Muscle layer of colon (tissue), 2 donors: Measurements from ENCODE around the gene SYCE3.
A peak's percentile ranks its signal among the peaks of the same experiment; 100 is the strongest.

Source experiments
- H3K27ac ChIP-seq: one replicate; pipeline ENCODE4 v1.7.0; 2013; ENCODE audit warnings: low read depth, mild to moderate bottlenecking, low read length, moderate library complexity
- H3K27me3 ChIP-seq, 2 donors: one replicate each; pipeline ENCODE4 v1.7.0; 2013; ENCODE audit warnings: low read length in 2 of 2, mild to moderate bottlenecking in 2 of 2; ENCODE audit not compliant: insufficient read depth in 2 of 2, control insufficient read depth in 1 of 2
- H3K36me3 ChIP-seq: one replicate; pipeline ENCODE4 v1.7.0; 2013; ENCODE audit warnings: mild to moderate bottlenecking, low read length; ENCODE audit not compliant: insufficient read depth
- H3K4me1 ChIP-seq: one replicate; pipeline ENCODE4 v1.7.0; 2013; ENCODE audit warnings: mild to moderate bottlenecking, low read length; ENCODE audit not compliant: insufficient read depth
- H3K4me3 ChIP-seq, 2 donors: one replicate each; pipeline ENCODE4 v1.7.0; 2013; ENCODE audit warnings: low read length in 2 of 2, low read depth in 1 of 2, mild to moderate bottlenecking in 1 of 2, moderate library complexity in 1 of 2
- H3K9ac ChIP-seq: one replicate; pipeline ENCODE4 v1.7.0; 2013; ENCODE audit warnings: low read length
- H3K9me3 ChIP-seq: one replicate; pipeline ENCODE4 v1.7.0; 2013; ENCODE audit warnings: mild to moderate bottlenecking, low read length
- donor health status: abdominal sarcoma.
- donor health status: Adenocarcinoma of cecum.

Gene SYCE3

DNA sequence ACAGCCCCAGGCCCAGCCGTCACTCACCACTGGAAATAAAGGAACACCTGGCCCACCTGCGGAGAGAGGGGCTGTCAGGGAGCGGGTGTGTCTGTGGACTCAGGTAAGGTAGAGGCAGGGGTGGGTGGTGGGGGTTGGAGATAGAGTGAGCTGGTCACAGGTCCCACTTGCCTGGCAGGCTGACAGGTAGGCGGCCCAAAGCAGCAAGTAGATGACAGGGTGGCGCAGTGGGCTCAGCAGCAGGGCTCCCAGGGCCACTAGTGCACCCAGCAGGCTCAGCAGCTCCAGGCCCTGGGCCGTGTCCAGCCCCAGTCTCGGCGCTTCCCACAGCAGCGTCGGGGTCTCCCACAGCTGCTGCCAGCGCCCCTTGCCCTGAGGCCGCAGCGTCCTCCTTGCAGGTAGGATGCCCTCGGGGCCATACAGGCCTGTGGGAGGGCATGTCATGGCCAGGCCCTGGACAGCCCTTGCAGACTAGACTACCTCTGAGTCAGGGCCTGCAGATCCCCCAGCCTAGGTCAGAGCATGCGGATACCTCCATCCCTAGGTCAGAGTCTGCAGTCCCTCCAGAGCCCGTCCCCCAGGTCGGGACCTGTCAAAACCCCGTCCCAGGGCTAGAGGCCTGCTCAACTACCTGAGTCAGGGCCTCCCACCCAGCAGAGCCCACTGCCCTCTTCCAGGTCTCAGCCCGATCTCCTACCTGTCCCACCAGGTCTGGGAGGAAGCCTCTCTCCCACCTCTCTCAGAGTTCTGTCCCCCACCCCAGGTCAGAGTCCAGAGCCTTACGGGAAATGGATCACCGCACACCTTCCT is 55.9 kb downstream of the SYCE3 start:
- H3K36me3 ChIP-seq, result peaks cover 21% of the 10 kb centered on the region
- peak overlapping the region; percentile 93 for H3K9ac ChIP-seq

DNA sequence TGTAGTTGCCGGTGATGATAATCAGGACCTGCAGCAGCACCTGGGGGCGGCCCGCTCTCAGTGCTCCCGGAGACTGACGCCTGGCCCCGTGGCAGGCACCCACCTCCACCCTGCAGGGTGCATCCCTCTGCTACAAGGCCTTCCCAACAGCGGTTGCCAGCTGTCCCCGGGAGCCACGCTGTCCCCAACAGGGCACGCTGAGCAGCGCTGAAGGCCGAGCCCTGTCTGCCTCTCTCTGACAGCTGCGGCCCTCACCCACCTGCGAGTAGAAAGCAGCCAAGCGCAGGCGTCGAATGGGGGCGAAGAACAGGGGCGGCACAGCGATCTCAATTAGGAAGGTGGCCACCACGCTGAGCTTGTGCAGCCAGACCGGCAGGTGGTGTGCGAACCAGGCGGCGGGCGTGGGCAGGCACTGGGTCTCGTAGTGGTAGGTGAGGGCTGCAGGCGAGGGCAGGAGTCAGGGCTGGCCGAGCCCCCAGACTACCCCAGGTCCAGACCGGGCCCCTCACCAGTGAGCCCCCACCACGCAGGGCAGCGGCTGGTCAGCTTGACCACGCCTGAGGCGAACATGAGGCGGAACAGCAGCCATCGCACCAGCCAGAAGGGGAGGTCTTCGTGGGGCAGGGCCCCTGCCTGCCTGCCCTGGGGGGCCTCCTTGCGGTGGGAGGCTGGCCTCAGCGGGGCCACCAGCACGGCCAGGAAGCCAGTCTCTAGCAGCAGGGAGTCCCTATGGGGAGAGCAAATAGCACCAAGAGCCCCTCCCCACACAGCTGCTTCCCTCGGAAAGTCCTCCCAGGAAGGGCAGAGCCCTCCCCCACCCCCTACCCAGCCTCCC is 56.7 kb downstream of the SYCE3 start:
- Histone ChIP-seq H3K9ac (peak overlapping the region; percentile 93), H3K36me3 (peaks cover 21% of the 10 kb centered on the region), H3K27ac (no peak overlapping the region)

More for the DNA sequence above, 55.9 kb downstream of the SYCE3 start:
- H3K9me3 ChIP-seq, result no peaks in the 10 kb centered on the region
- no peaks in the 10 kb centered on the region for H3K27me3 ChIP-seq
- peak overlapping the region; percentile 96 to 99 for H3K4me3 ChIP-seq
- H3K4me1 ChIP-seq, result peaks cover 22% of the 10 kb centered on the region
- peak overlapping the region; percentile 87 for H3K27ac ChIP-seq

DNA sequence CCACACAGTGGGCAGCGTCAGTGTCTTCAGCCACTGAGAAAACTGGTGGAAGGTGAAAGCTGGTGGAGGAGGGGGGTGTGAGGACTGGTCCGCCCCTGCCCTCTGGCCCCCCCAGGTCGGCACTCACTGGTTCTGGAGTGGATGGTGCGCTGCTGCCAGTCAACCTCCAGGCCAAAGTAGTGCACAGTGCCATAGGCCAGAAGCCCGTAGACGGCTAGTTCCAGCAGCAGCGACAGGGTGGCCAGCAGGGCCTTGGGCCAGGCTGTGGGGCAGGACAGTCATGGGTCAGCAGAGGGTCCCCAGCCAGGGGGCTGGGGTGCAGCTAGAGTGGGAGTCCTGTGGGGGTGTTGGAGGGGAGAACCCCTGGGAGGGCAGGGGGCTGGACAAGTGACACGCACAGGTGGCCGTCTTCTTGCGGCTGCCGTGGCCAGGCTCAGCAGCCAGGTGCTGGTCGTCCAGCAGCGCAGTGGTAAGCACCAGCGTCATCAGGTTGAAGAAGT is 57.4 kb downstream of the SYCE3 start:
- Histone ChIP-seq H3K4me3 (no peak overlapping the region), H3K9ac (no peak overlapping the region), H3K27ac (no peak overlapping the region), H3K36me3 (peaks cover 21% of the 10 kb centered on the region), H3K27me3 (no peaks in the 10 kb centered on the region), H3K4me1 (peaks cover 22% of the 10 kb centered on the region), H3K9me3 (no peaks in the 10 kb centered on the region)

More for the DNA sequence above, 56.7 kb downstream of the SYCE3 start:
- H3K27me3 ChIP-seq, result no peaks in the 10 kb centered on the region
- H3K4me3 ChIP-seq, result peak overlapping the region; percentile 96 to 99
- no peaks in the 10 kb centered on the region for H3K9me3 ChIP-seq
- H3K4me1 ChIP-seq, result peaks cover 22% of the 10 kb centered on the region

DNA sequence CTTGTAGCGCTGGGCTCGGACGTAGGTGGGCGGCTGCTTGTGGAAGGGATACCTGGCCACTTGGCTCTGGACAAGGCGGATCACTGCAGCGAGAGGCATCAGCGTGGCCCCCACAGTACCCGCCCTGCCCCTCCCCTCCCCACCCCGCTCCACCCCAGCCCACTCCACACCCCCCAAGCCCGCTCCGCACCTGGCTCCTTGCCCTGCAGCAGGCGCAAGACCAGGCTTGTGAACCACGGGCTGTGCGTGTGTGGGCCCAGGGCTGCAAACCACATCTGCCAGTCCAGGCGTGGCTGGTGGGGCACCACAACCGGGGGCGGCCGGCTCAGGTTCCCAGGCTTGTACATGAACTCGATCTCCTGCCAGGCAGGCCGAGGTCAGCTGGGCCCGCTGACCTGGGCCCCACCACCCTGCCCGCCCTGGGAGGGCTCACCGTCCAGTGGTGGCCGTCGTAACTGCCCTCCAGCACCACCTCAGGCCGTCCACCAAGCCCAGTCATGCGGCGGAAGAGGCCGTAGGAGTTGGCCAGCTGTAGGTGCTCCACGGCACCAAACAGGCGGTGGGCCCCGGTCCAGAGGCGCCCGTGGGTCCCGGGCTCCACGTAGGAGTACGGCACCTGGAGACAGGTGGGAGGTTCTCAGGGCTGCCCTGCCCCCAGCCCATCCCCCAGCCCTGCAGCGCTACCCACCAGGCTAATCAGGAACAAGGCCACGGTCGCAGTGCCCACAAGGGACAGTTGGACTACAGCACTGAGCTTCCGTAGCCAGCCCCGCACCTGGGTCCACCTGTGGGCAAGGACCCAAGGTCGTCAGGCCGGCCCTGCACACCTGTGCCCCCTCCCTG is 58.1 kb downstream of the SYCE3 start:
- no peaks in the 10 kb centered on the region for H3K27me3 ChIP-seq
- no peak overlapping the region for H3K9ac ChIP-seq
- H3K36me3 ChIP-seq, result peaks cover 21% of the 10 kb centered on the region
- no peaks in the 10 kb centered on the region for H3K9me3 ChIP-seq
- no peak overlapping the region for H3K27ac ChIP-seq
- peaks cover 22% of the 10 kb centered on the region for H3K4me1 ChIP-seq
- H3K4me3 ChIP-seq, result no peak overlapping the region

DNA sequence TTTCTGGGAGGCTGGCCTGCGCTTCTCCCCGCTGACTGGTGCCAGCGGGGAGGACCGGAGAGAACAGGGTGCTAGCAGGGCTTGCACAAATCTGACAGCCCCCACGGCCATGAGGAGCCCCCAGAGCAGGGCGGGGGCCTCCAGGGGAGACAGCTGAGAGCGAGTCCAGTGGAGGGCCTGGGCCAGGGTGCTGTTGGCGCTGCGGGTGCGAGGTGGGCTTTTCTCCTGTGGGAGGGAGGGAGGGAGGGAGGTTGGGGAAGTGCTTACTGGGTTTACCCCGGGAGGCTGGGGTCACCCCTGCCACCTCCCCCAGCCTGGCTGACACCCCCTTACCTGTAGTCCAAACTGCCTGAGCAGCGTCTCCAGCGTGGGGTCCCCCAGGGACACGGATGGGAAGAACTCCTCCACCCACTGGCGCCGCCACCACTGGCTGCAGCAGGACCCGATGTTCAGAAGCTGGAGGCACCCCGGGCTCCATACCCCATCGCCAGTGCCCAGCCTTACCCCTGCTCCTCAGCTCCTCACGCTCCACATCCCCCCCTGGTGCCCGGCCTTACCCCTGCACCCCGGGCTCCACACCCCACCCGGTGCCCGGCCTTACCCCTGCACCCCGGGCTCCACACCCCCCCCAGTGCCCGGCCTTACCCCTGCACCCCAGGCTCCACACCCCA is 59.1 kb downstream of the SYCE3 start:
- Histone ChIP-seq H3K9me3 (no peaks in the 10 kb centered on the region), H3K27me3 (no peaks in the 10 kb centered on the region), H3K4me1 (peaks cover 14% of the 10 kb centered on the region), H3K36me3 (peaks cover 21% of the 10 kb centered on the region), H3K9ac (no peak overlapping the region), H3K4me3 (no peak overlapping the region), H3K27ac (no peak overlapping the region)

DNA sequence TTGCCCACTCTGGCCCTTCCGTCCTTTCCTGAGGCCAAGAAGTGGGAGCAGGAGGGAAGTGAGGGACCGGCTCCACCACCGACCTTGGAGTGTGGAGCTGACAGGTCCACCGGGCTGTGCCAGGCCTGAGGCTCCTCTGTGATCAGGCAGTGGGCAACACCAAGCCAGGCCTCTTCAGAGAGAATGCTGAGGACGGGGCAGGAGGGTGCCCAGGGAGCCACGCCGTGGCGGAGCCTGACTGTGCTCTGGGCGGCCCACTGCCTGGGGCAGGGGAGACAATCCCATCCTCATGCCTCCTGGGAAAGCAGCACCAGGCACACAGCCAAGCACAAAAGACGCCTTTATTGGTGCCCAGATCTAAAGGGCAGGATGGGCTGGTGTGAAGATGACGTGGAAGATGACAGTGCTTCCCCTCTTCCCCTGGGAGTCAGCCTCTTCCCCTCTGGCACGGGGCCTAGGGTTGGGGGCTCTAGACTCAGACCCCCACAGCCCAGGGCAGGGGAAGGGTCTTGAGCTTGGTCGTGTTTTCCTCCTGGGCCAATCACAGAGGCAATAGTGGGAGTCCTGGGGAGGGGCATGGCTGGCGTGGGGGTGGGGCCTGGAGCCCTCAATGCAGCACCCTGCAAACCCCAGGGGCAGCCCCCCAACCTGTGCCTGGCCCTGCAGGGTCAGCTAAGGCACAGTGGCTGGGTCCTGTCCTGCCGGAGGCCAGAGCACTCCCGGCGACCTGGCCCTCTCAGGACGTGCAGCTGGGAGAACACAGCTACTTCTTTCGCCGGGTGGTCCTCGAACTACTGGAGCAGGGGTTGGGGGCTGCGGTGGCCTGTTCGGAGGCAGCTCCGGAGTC is 59.9 kb downstream of the SYCE3 start:
- H3K9ac ChIP-seq, result no peak overlapping the region
- H3K27me3 ChIP-seq, result no peaks in the 10 kb centered on the region
- H3K4me3 ChIP-seq, result no peak overlapping the region
- H3K27ac ChIP-seq, result no peak overlapping the region
- peaks cover 21% of the 10 kb centered on the region for H3K36me3 ChIP-seq
- H3K4me1 ChIP-seq, result peaks cover 12% of the 10 kb centered on the region
- no peaks in the 10 kb centered on the region for H3K9me3 ChIP-seq

DNA sequence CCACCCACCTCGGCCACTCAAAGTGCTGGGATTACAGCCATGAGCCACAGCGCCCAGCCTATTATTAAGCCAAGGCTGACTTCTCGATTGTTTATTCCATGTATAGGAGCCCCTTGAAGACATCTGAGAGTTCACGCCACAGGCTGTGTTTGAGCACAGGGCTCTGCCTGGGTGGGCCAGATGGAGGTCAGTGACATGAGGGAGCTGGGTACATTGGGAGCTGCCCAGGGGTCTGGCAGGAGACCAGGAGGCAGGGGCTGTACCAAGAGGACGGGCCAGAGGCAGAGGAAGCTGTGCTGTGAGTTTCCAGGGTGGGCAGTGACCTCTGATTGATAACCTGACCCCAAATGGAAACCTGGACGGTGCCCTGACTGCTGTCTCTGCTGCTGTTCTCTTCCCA is 60.6 kb downstream of the SYCE3 start:
- Histone ChIP-seq H3K4me1 (peaks cover 12% of the 10 kb centered on the region), H3K27ac (no peak overlapping the region), H3K9me3 (no peaks in the 10 kb centered on the region), H3K9ac (no peak overlapping the region), H3K27me3 (no peaks in the 10 kb centered on the region), H3K36me3 (peaks cover 21% of the 10 kb centered on the region), H3K4me3 (no peak overlapping the region)
